ENCODE measurements around the gene OPRM1.

Gene OPRM1

GRCh38 chr6:154241581-154241980, 202.5 kb downstream of the OPRM1 start:
- DNase-seq (ENCODE audit: low spot score), result no peak

GRCh38 chr6:154242617-154243357, 203.7 kb downstream of the OPRM1 start:
- no peak for DNase-seq (ENCODE audit: low spot score)

GRCh38 chr6:154243793-154244750, 205.0 kb downstream of the OPRM1 start:
- DNase-seq (ENCODE audit: low spot score), result no peak

- DNase-seq (ENCODE audit: low spot score), result no peak
These were observed 206.5 kb downstream of the OPRM1 start for GRCh38 chr6:154245506-154245905.

- no peak for DNase-seq (ENCODE audit: low spot score)
These were observed 207.7 kb downstream of the OPRM1 start for GRCh38 chr6:154246723-154247118.

- no peak for DNase-seq (ENCODE audit: low spot score)
These were observed 208.2 kb downstream of the OPRM1 start for GRCh38 chr6:154247119-154247861.

GRCh38 chr6:154249499-154250298, 210.7 kb downstream of the OPRM1 start:
- DNase-seq (ENCODE audit: low spot score), result no peak

GRCh38 chr6:154251116-154251515, 212.1 kb downstream of the OPRM1 start:
- no peak for DNase-seq (ENCODE audit: low spot score)

GRCh38 chr6:154252678-154253077, 213.6 kb downstream of the OPRM1 start:
- DNase-seq (ENCODE audit: low spot score), result no peak

- DNase-seq (ENCODE audit: low spot score), result no peak
These were observed 218.0 kb downstream of the OPRM1 start for GRCh38 chr6:154257067-154257466.

- no peak for DNase-seq (ENCODE audit: low spot score)
These were observed 219.2 kb downstream of the OPRM1 start for GRCh38 chr6:154258064-154258757.

GRCh38 chr6:154261688-154262397, 222.8 kb downstream of the OPRM1 start:
- DNase-seq (ENCODE audit: low spot score), result no peak

GRCh38 chr6:154266560-154267099, 227.6 kb downstream of the OPRM1 start:
- DNase-seq (ENCODE audit: low spot score), result no peak

GRCh38 chr6:154267508-154268106, 228.6 kb downstream of the OPRM1 start:
- DNase-seq (ENCODE audit: low spot score), result no peak

- DNase-seq (ENCODE audit: low spot score), result no peak
These were observed 229.4 kb downstream of the OPRM1 start for GRCh38 chr6:154268486-154268885.

- no peak for DNase-seq (ENCODE audit: low spot score)
These were observed 235.1 kb downstream of the OPRM1 start for GRCh38 chr6:154274168-154274567.

GRCh38 chr6:154276810-154277628, 238.0 kb downstream of the OPRM1 start:
- no peak for DNase-seq (ENCODE audit: low spot score)

- no peak for DNase-seq (ENCODE audit: low spot score)
These were observed 238.6 kb downstream of the OPRM1 start for GRCh38 chr6:154277629-154278017.

GRCh38 chr6:154280521-154280920, 241.5 kb downstream of the OPRM1 start:
- DNase-seq (ENCODE audit: low spot score), result no peak
